ENCODE measurements around the gene SEC11A.
A peak's percentile ranks its signal among the peaks of the same experiment; 100 is the strongest.

The SEC11A gene

GRCh38 chr15:84634228-84634837, 81.6 kb downstream of the SEC11A start:
- no peak for DNase-seq

GRCh38 chr15:84633311-84634227, 82.4 kb downstream of the SEC11A start:
- peak; percentile 18 to 69 (median 46) for DNase-seq

DNA sequence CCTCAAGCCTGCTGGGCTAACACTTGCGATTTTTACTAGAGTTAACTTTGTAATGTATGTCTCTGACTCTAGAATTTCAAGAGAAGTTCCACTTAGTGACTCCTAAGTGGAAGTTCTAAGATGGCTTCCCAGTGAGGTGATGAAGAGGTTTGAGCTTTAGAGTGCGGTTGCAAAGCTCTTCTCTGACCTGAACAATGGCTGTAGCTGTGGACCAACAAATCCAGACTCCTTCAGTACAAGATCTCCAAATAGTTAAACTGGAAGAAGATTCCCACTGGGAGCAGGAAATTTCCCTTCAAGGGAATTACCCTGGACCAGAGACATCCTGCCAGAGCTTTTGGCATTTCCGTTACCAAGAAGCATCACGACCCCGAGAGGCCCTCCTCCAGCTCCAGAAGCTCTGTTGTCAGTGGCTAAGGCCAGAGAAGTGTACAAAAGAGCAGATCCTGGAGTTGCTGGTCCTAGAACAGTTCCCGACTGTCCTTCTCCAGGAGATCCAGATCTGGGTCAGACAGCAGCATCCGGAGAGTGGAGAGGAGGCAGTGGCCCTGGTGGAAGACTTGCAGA, 84.2 kb downstream of the SEC11A start:
- DNase-seq: no peak

GRCh38 chr15:84629033-84629432, 86.9 kb downstream of the SEC11A start:
- DNase-seq: no peak

- DNase-seq: no peak
Measured at GRCh38 chr15:84625123-84625522, 90.8 kb downstream of the SEC11A start.

GRCh38 chr15:84624359-84624758, 91.6 kb downstream of the SEC11A start:
- DNase-seq: no peak

- DNase-seq: no peak
Measured at GRCh38 chr15:84621358-84621979, 94.5 kb downstream of the SEC11A start.

DNA sequence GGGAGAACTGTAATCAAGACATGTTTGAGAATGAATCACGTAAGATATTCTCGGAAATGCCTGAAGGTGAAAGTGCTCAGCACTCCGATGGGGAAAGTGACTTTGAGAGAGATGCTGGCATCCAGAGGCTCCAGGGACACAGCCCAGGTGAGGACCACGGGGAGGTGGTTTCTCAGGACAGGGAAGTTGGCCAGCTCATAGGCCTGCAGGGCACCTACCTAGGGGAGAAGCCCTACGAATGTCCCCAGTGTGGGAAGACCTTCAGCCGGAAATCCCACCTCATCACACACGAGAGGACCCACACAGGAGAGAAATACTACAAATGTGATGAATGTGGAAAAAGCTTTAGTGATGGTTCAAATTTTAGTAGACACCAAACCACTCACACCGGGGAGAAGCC, 95.3 kb downstream of the SEC11A start:
- DNase-seq: no peak

Measured in activated naive CD4-positive, alpha-beta T cell (primary cell).